Measurements from ENCODE around the gene SPACA7. TPM values are rescaled to one million over a fixed set of nuclear protein-coding genes. Genes with fewer than 3 reads are reported as not detected.

Gene SPACA7
- total and polyA plus RNA-seq, 2 of the 13 experiments (the other 11 are each of a cell fraction or from before 2014, with no cell fraction given) = not detected

DNA sequence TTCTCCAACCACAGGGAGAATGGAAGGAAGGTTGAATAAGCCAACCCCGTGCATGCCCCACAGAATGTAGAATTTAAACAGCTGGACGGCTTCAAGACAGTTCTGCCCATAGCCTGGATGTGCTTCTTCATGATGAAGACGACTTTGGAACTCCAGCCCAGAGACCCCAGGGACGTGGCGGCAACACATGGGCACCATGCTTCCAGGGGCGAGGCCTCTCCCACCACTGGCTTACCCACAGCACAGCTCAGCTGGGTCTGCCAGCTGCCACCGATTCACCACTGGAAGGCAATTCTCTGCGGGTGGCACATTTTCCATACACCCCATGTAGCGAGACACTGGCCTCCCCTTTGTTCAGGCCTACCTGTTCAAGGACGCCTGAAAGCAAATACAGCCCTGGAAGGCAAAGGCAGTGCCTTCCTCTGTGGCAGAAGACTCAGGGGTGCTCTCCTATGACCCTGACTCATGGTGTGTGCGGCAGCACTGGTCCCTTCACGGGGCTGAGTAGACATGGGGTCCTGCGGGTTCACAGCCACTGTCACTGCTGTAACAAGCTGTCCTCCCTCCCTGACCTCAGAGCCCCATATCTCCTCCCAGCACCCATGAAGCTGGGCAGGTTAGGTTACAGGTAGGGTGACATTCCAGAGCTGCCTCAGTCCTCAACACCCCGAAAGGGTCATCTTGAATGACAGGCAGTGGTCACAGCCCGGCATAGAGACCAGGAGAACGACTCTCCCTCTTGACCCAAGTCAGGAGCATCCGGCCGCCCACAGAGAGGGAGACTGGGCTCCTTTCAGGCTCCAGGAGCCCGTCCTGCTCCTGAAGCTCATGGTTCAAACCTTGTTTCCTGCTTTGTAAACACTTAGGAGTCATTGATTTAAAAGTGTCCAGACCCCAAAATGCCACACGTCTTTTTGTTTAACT is 72.7 kb downstream of the SPACA7 start (continued):
- no peak for TF ChIP-seq HNRNPUL1 (IDR thresholded peaks at IDR 0.05; ENCODE audit: low read depth, low read length)
- no peak for TF ChIP-seq ZSCAN31 (CRISPR knock-in tag; IDR thresholded peaks at IDR 0.05; ENCODE audit: low read depth)
- TF ChIP-seq, protein P1, sequence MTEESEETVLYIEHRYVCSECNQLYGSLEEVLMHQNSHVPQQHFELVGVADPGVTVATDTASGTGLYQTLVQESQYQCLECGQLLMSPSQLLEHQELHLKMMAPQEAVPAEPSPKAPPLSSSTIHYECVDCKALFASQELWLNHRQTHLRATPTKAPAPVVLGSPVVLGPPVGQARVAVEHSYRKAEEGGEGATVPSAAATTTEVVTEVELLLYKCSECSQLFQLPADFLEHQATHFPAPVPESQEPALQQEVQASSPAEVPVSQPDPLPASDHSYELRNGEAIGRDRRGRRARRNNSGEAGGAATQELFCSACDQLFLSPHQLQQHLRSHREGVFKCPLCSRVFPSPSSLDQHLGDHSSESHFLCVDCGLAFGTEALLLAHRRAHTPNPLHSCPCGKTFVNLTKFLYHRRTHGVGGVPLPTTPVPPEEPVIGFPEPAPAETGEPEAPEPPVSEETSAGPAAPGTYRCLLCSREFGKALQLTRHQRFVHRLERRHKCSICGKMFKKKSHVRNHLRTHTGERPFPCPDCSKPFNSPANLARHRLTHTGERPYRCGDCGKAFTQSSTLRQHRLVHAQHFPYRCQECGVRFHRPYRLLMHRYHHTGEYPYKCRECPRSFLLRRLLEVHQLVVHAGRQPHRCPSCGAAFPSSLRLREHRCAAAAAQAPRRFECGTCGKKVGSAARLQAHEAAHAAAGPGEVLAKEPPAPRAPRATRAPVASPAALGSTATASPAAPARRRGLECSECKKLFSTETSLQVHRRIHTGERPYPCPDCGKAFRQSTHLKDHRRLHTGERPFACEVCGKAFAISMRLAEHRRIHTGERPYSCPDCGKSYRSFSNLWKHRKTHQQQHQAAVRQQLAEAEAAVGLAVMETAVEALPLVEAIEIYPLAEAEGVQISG (CRISPR knock-in tag; IDR thresholded peaks at IDR 0.05) = no peak
- no peak for TF ChIP-seq ZNF569 (CRISPR knock-in tag; IDR thresholded peaks at IDR 0.05; ENCODE audit: borderline replicate concordance)
- TF ChIP-seq RBM22 (optimal IDR thresholded peaks at IDR 0.05; ENCODE audit: low read length) = no peak
- TF ChIP-seq PCBP2 (optimal IDR thresholded peaks at IDR 0.05; ENCODE audit: low read depth, low read length, poor library complexity, severe bottlenecking) = no peak
- TF ChIP-seq NCOR1 (IDR thresholded peaks at IDR 0.05; ENCODE audit: borderline replicate concordance, low read length) = no peak
- no peak for TF ChIP-seq ZBTB38 (CRISPR knock-in tag; IDR thresholded peaks at IDR 0.05)
- TF ChIP-seq, protein P2, sequence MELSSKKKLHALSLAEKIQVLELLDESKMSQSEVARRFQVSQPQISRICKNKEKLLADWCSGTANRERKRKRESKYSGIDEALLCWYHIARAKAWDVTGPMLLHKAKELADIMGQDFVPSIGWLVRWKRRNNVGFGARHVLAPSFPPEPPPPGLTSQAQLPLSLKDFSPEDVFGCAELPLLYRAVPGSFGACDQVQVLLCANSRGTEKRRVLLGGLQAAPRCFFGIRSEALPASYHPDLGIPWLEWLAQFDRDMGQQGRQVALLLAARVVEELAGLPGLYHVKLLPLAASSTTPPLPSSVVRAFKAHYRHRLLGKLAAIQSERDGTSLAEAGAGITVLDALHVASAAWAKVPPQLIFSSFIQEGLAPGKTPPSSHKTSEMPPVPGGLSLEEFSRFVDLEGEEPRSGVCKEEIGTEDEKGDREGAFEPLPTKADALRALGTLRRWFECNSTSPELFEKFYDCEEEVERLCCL (CRISPR knock-in tag; IDR thresholded peaks at IDR 0.05; ENCODE audit: borderline replicate concordance) = no peak
- no peak for TF ChIP-seq ZNF691 (CRISPR knock-in tag; IDR thresholded peaks at IDR 0.05; ENCODE audit: borderline replicate concordance, low read depth)
- TF ChIP-seq HOMEZ (CRISPR knock-in tag; IDR thresholded peaks at IDR 0.05; ENCODE audit: low read depth) = no peak

Data from HepG2 (cell line).